HCEC 1CT (cell line): ENCODE measurements around the gene PGA3.
"Not testable (repeated sequence)": the region's sequence is repeated elsewhere in the genome, so short reads cannot be mapped to it uniquely, and the experiment has no call there.

Experiments used
- DNase-seq: peaks from one replicate; pipeline ENCODE4 v3.0.0-alpha.2; 2017

PGA3 gene

GRCh38 chr11:61211327-61211952, 8.1 kb downstream of the PGA3 start:
- DNase-seq, result not testable (repeated sequence)

GRCh38 chr11:61212202-61212601, 8.9 kb downstream of the PGA3 start:
- not testable (repeated sequence) for DNase-seq

GRCh38 chr11:61213711-61214324, 10.5 kb downstream of the PGA3 start:
- not testable (repeated sequence) for DNase-seq

- DNase-seq, result not testable (repeated sequence)
Measured at GRCh38 chr11:61218306-61218705, 15.0 kb downstream of the PGA3 start.

GRCh38 chr11:61219016-61219415, 15.7 kb downstream of the PGA3 start:
- not testable (repeated sequence) for DNase-seq

- DNase-seq, result not testable (repeated sequence)
Measured at GRCh38 chr11:61222047-61222446, 18.7 kb downstream of the PGA3 start, which contains the start of gene PGA4. Gene PGA4, plus strand, starts transcription at chr11:61222347. Its CDS starts 54 bp downstream, at chr11:61222401.

GRCh38 chr11:61222692-61223091, 19.4 kb downstream of the PGA3 start:
- not testable (repeated sequence) for DNase-seq

- DNase-seq, result not testable (repeated sequence)
Measured at GRCh38 chr11:61226457-61227137, 23.3 kb downstream of the PGA3 start.

GRCh38 chr11:61229458-61229857, 26.1 kb downstream of the PGA3 start:
- DNase-seq, result not testable (repeated sequence)

GRCh38 chr11:61231033-61231432, 27.7 kb downstream of the PGA3 start:
- DNase-seq, result not testable (repeated sequence)

GRCh38 chr11:61231585-61231984, 28.3 kb downstream of the PGA3 start:
- DNase-seq, result not testable (repeated sequence)

GRCh38 chr11:61232548-61233145, 29.3 kb downstream of the PGA3 start:
- not testable (repeated sequence) for DNase-seq

- not testable (repeated sequence) for DNase-seq
Measured at GRCh38 chr11:61237130-61237529, 33.8 kb downstream of the PGA3 start.

- DNase-seq, result not testable (repeated sequence)
Measured at GRCh38 chr11:61240288-61240687, 37.0 kb downstream of the PGA3 start.

- not testable (repeated sequence) for DNase-seq
Measured at GRCh38 chr11:61240875-61241274, 37.6 kb downstream of the PGA3 start, which contains the start of gene PGA5. Gene PGA5, plus strand, starts transcription at chr11:61241175. Its CDS starts 52 bp downstream, at chr11:61241227.

- DNase-seq, result not testable (repeated sequence)
Measured at GRCh38 chr11:61241526-61241925, 38.2 kb downstream of the PGA3 start.

GRCh38 chr11:61245284-61245964, 42.1 kb downstream of the PGA3 start:
- not testable (repeated sequence) for DNase-seq

GRCh38 chr11:61248071-61248470, 44.8 kb downstream of the PGA3 start:
- not testable (repeated sequence) for DNase-seq

GRCh38 chr11:61249201-61249600, 45.9 kb downstream of the PGA3 start:
- not testable (repeated sequence) for DNase-seq

- peak; percentile 4 for DNase-seq
Measured at GRCh38 chr11:61250796-61251765, 47.8 kb downstream of the PGA3 start.

GRCh38 chr11:61252332-61252731, 49.0 kb downstream of the PGA3 start:
- not testable (repeated sequence) for DNase-seq
